HepG2 (cell line): Measurements from ENCODE around the gene EPB41L2. TPM values are rescaled to one million over a fixed set of nuclear protein-coding genes. Genes with fewer than 3 reads are reported as not detected.

Source experiments
- ATF1 ChIP-seq: IDR thresholded peaks from 2 replicates; pipeline ENCODE4 v1.6.1; 2016; ENCODE audit warnings: mild to moderate bottlenecking, control low read depth
- FLYWCH1 ChIP-seq: sonication (generic); formaldehyde crosslinking; IDR thresholded peaks from 2 replicates; pipeline ENCODE4 v1.8.1; 2023; ENCODE audit warnings: mild to moderate bottlenecking, missing genetic modification reagents
- HMGA1 ChIP-seq: sonication (generic); formaldehyde crosslinking; conservative IDR thresholded peaks from 2 replicates; pipeline ENCODE4 v1.4.0; 2020; ENCODE audit warnings: missing genetic modification reagents
- HNRNPLL ChIP-seq: fragments of 200-400 bp; formaldehyde crosslinking; IDR thresholded peaks from 2 replicates; pipeline ENCODE4 v1.6.1; 2017; ENCODE audit warnings: mild to moderate bottlenecking, low read depth, low read length; ENCODE audit not compliant: poor library complexity, severe bottlenecking
- IRF9 ChIP-seq: sonication (generic); formaldehyde crosslinking; IDR thresholded peaks from 2 replicates; pipeline ENCODE4 v1.8.0; 2022; ENCODE audit warnings: missing genetic modification reagents, mild to moderate bottlenecking, borderline replicate concordance
- JUND ChIP-seq: sonication (generic); formaldehyde crosslinking; IDR thresholded peaks from 2 replicates; pipeline ENCODE4 v1.8.0; 2022; ENCODE audit warnings: mild to moderate bottlenecking, missing genetic modification reagents
- MNT ChIP-seq: fragments of 450-650 bp; IDR thresholded peaks from 2 replicates; pipeline ENCODE4 v1.6.1; 2016
- PHF21A ChIP-seq: sonication (generic); formaldehyde crosslinking; IDR thresholded peaks from 2 replicates; pipeline ENCODE4 v1.5.0; 2020; ENCODE audit warnings: mild to moderate bottlenecking, missing genetic modification reagents
- PRDM15 ChIP-seq: sonication (generic); formaldehyde crosslinking; IDR thresholded peaks from 2 replicates; pipeline ENCODE4 v1.4.0; 2020; ENCODE audit warnings: missing genetic modification reagents
- RERE ChIP-seq: IDR thresholded peaks from 2 replicates; pipeline ENCODE4 v1.6.1; 2016; ENCODE audit warnings: low read depth, missing genetic modification reagents, missing compliant biosample characterization
- RFX3 ChIP-seq: IDR thresholded peaks from 2 replicates; pipeline ENCODE4 v1.6.1; 2016; ENCODE audit warnings: missing biosample characterization, missing genetic modification reagents
- RXRB ChIP-seq: IDR thresholded peaks from 2 replicates; pipeline ENCODE4 v1.6.1; 2016; ENCODE audit warnings: borderline replicate concordance, missing genetic modification reagents, missing compliant biosample characterization
- TBP ChIP-seq: sonication (generic); formaldehyde crosslinking; IDR thresholded peaks from 2 replicates; pipeline ENCODE4 v1.5.0; 2020; ENCODE audit warnings: missing genetic modification reagents
- TBX2 ChIP-seq: sonication (generic); formaldehyde crosslinking; IDR thresholded peaks from 2 replicates; pipeline ENCODE4 v1.5.0; 2020; ENCODE audit warnings: missing genetic modification reagents, mild to moderate bottlenecking, borderline replicate concordance
- ZKSCAN1 ChIP-seq: fragments of 150-350 bp; IDR thresholded peaks from 2 replicates; pipeline ENCODE4 v1.6.1; 2014; ENCODE audit warnings: low read length
- ZNF251 ChIP-seq: sonication (generic); formaldehyde crosslinking; IDR thresholded peaks from 2 replicates; pipeline ENCODE4 v1.9.0; 2021; ENCODE audit warnings: mild to moderate bottlenecking, missing genetic modification reagents
- ZNF337 ChIP-seq: sonication (generic); formaldehyde crosslinking; IDR thresholded peaks from 2 replicates; pipeline ENCODE4 v1.5.1; 2020; ENCODE audit warnings: missing genetic modification reagents, low read depth, mild to moderate bottlenecking, borderline replicate concordance
- ZNF670 ChIP-seq: sonication (generic); formaldehyde crosslinking; IDR thresholded peaks from 2 replicates; pipeline ENCODE4 v1.8.0; 2022; ENCODE audit warnings: mild to moderate bottlenecking, missing genetic modification reagents, borderline replicate concordance
- ZSCAN25 ChIP-seq: sonication (generic); formaldehyde crosslinking; IDR thresholded peaks from 2 replicates; pipeline ENCODE4 v1.8.0; 2022; ENCODE audit warnings: mild to moderate bottlenecking, missing genetic modification reagents
- polyA plus RNA-seq, 8 experiments: library from polyadenylated mRNA; depleted of rRNA in 3 of 8; stranded (reverse) in 7 of 8; unstranded in 1 of 8; fragments of >200 nt; fragmentation: Illumina TruSeq in 4 of 8; extraction: Trizol in 4 of 8; gene quantifications; 2 replicates each; pipeline versions ENCODE4 v1.2.1 to v1.2.3, GENCODE V29; 2011 to 2016; ENCODE audit warnings: low read depth in 4 of 8, missing spikeins in 1 of 8, mixed read lengths in 1 of 8; ENCODE audit not compliant: insufficient read depth in 1 of 8
- total RNA-seq, 5 experiments: library from RNA; depleted of rRNA; stranded (reverse); fragments of >200 nt; fragmentation: Illumina TruSeq; extraction: Trizol; gene quantifications; 2 replicates each; pipeline ENCODE4 v1.2.3, GENCODE V29; 2016; ENCODE audit warnings: low read depth in 1 of 5

The EPB41L2 gene
- total and polyA plus RNA-seq, 2 of the 13 experiments (the other 11 are each of a cell fraction or from before 2014, with no cell fraction given), result 41.7 to 56.4 TPM

DNA sequence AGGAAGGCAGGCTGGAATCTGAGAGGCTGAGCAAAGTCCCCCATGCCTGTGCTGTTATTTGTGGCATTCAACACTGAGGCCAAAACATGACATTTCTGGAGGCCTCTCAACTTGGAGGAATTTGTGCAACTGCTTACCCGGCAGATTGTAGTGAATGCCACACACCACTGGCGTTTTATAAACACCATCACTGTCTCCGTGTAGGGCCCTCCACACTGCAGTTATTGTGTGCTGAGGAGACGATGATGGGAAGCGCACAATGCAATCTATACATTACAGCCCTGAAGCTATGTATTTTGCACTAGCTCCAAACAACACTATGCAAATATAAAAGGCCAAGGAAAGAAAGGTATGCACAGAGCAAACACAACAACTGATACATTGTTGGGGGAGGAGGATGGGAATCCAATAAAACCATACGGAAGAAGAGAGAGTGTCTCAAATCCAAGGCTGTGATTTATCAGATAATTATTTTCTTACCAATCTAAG, 129.3 kb downstream of the EPB41L2 start (continued):
- TF ChIP-seq ZNF337 (0 out of 2 replicates have a peak, but pooled peaks have one; percentile 62), ZNF251 (CRISPR knock-in tag) (no peak), PHF21A (CRISPR knock-in tag) (peak; percentile 90), ATF1 (CRISPR knock-in tag) (peak; percentile 69; the same call in 1 of the 2 replicates), ZKSCAN1 (no peak), RERE (CRISPR knock-in tag) (peak; percentile 85), PRDM15 (CRISPR knock-in tag) (0 out of 2 replicates have a peak, but pooled peaks have one; percentile 35), MNT (no peak), HMGA1 (no peak), IRF9 (CRISPR knock-in tag) (no peak), TBP (CRISPR knock-in tag) (no peak), JUND (CRISPR knock-in tag) (no peak), TBX2 (peak; percentile 97), HNRNPLL (no peak), ZSCAN25 (no peak; the same call in 1 of the 2 replicates), RFX3 (CRISPR knock-in tag) (peak; percentile 31; the same call in 1 of the 2 replicates), FLYWCH1 (CRISPR knock-in tag) (no peak), ZNF670 (CRISPR knock-in tag) (no peak), RXRB (peak; percentile 84)
